K562 (cell line): ENCODE measurements around the gene ADIPOR1.

ENCODE experiments used
- CBX1 ChIP-seq: sonication (generic); IDR thresholded peaks from 2 replicates; pipeline ENCODE4 v1.6.1; 2016; ENCODE audit warnings: antibody characterized with exemption, low read depth, mild to moderate bottlenecking
- GABPB1 ChIP-seq: sonication (generic); formaldehyde crosslinking; IDR thresholded peaks from 2 replicates; pipeline ENCODE4 v1.8.0; 2022; ENCODE audit warnings: mild to moderate bottlenecking, missing genetic modification reagents
- MYC ChIP-seq, 2 experiments: fragments of 250-450 bp in 1 of 2; sonication (Bioruptor Pico) in 1 of 2; IDR thresholded peaks; 2 replicates each; pipeline versions ENCODE4 v1.5.1 to v1.6.1; 2012 to 2021; ENCODE audit warnings: low read depth in 2 of 2, borderline replicate concordance in 1 of 2, improper control_type of control experiment in 1 of 2, low read length in 1 of 2, mild to moderate bottlenecking in 1 of 2, moderate library complexity in 1 of 2
- NFE2L1 ChIP-seq: fragments of 450-650 bp; IDR thresholded peaks from 2 replicates; pipeline ENCODE4 v1.6.1; 2016; ENCODE audit warnings: missing genetic modification characterization, low read depth, mild to moderate bottlenecking, missing compliant biosample characterization, moderate library complexity, borderline replicate concordance
- NFYB ChIP-seq: IDR thresholded peaks from 2 replicates; pipeline ENCODE4 v1.6.1; 2011; ENCODE audit warnings: mild to moderate bottlenecking, moderate library complexity; ENCODE audit not compliant: insufficient read length; ENCODE audit errors: extremely low read depth
- TAF1 ChIP-seq: IDR thresholded peaks from 2 replicates; pipeline ENCODE4 v1.6.1; 2011; ENCODE audit warnings: mild to moderate bottlenecking, low read length, moderate library complexity; ENCODE audit not compliant: insufficient read depth, control insufficient read depth, severe bottlenecking; ENCODE audit errors: extremely low read depth
- ZKSCAN1 ChIP-seq: fragments of 150-350 bp; IDR thresholded peaks from 2 replicates; pipeline ENCODE4 v1.6.1; 2016; ENCODE audit warnings: low read depth, low read length
- ZNF354B ChIP-seq: fragments of 250-450 bp; sonication (Bioruptor Pico); IDR thresholded peaks from 2 replicates; pipeline ENCODE4 v1.4.0; 2020
- TF ChIP-seq, protein P1 (sequence below), 2 experiments: fragments of 200-800 bp in 1 of 2; sonication (Bioruptor generic) in 1 of 2; sonication (generic) in 1 of 2; formaldehyde crosslinking in 1 of 2; IDR thresholded peaks in 1 of 2; conservative IDR thresholded peaks in 1 of 2; 2 replicates each; pipeline versions ENCODE4 v1.5.0 to v1.6.1; 2016 to 2020; ENCODE audit warnings: missing compliant biosample characterization in 1 of 2, missing genetic modification characterization in 1 of 2, missing genetic modification reagents in 1 of 2
- TF ChIP-seq, protein P2 (sequence below): fragments of 250-450 bp; sonication (Bioruptor Pico); IDR thresholded peaks from 2 replicates; pipeline ENCODE4 v1.4.0; 2020

DNA sequence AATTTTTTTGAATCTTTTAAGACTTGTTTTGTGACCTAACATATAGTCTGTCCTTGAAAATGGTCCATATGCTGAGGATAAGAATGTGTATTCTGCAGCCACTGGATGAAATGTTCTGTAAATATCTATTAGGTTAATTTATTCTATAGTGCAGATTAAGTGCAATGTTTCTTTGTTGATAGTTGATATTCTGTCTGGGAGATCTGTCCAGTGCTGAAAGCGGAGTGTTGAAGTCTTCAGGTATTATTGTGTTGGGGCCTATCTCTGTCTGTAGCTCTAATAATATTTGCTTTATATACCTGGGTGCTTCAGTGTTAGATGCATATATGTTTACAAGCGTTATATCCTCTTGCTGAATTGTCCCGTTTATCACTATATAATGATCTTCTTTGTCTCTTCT, 23.4 kb downstream of the ADIPOR1 start:
- TF ChIP-seq NFYB = no peak
- TF ChIP-seq CBX1 = no peak
- no peak for TF ChIP-seq TAF1
- TF ChIP-seq, protein P1, sequence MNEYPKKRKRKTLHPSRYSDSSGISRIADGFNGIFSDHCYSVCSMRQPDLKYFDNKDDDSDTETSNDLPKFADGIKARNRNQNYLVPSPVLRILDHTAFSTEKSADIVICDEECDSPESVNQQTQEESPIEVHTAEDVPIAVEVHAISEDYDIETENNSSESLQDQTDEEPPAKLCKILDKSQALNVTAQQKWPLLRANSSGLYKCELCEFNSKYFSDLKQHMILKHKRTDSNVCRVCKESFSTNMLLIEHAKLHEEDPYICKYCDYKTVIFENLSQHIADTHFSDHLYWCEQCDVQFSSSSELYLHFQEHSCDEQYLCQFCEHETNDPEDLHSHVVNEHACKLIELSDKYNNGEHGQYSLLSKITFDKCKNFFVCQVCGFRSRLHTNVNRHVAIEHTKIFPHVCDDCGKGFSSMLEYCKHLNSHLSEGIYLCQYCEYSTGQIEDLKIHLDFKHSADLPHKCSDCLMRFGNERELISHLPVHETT (CRISPR knock-in tag; conservative IDR thresholded peaks at IDR 0.05 in 1 of 2, IDR thresholded peaks at IDR 0.05 in 1 of 2) = no peak
- no peak for TF ChIP-seq MYC (IDR thresholded peaks at IDR 0.05; ENCODE audit: low read depth, low read length)
- TF ChIP-seq MYC (CRISPR knock-in tag; IDR thresholded peaks at IDR 0.05; ENCODE audit: borderline replicate concordance, low read depth) = no peak
- TF ChIP-seq NFE2L1 (tag) = no peak
- TF ChIP-seq, protein P2, sequence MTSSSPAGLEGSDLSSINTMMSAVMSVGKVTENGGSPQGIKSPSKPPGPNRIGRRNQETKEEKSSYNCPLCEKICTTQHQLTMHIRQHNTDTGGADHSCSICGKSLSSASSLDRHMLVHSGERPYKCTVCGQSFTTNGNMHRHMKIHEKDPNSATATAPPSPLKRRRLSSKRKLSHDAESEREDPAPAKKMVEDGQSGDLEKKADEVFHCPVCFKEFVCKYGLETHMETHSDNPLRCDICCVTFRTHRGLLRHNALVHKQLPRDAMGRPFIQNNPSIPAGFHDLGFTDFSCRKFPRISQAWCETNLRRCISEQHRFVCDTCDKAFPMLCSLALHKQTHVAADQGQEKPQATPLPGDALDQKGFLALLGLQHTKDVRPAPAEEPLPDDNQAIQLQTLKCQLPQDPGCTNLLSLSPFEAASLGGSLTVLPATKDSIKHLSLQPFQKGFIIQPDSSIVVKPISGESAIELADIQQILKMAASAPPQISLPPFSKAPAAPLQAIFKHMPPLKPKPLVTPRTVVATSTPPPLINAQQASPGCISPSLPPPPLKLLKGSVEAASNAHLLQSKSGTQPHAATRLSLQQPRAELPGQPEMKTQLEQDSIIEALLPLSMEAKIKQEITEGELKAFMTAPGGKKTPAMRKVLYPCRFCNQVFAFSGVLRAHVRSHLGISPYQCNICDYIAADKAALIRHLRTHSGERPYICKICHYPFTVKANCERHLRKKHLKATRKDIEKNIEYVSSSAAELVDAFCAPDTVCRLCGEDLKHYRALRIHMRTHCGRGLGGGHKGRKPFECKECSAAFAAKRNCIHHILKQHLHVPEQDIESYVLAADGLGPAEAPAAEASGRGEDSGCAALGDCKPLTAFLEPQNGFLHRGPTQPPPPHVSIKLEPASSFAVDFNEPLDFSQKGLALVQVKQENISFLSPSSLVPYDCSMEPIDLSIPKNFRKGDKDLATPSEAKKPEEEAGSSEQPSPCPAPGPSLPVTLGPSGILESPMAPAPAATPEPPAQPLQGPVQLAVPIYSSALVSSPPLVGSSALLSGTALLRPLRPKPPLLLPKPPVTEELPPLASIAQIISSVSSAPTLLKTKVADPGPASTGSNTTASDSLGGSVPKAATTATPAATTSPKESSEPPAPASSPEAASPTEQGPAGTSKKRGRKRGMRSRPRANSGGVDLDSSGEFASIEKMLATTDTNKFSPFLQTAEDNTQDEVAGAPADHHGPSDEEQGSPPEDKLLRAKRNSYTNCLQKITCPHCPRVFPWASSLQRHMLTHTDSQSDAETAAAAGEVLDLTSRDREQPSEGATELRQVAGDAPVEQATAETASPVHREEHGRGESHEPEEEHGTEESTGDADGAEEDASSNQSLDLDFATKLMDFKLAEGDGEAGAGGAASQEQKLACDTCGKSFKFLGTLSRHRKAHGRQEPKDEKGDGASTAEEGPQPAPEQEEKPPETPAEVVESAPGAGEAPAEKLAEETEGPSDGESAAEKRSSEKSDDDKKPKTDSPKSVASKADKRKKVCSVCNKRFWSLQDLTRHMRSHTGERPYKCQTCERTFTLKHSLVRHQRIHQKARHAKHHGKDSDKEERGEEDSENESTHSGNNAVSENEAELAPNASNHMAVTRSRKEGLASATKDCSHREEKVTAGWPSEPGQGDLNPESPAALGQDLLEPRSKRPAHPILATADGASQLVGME (CRISPR knock-in tag) = no peak
- TF ChIP-seq ZNF354B = no peak
- no peak for TF ChIP-seq GABPB1
- no peak for TF ChIP-seq ZKSCAN1
